SH-SY5Y (cell line): ENCODE measurements around the gene TSPAN5.

Source experiments
- GATA2 ChIP-seq: IDR thresholded peaks from 2 replicates; pipeline ENCODE4 v1.6.1; 2011; ENCODE audit warnings: mild to moderate bottlenecking, low read depth, low read length
- GATA3 ChIP-seq: IDR thresholded peaks from 2 replicates; pipeline ENCODE4 v1.6.1; 2011; ENCODE audit warnings: low read depth, mild to moderate bottlenecking, low read length, moderate library complexity

DNA sequence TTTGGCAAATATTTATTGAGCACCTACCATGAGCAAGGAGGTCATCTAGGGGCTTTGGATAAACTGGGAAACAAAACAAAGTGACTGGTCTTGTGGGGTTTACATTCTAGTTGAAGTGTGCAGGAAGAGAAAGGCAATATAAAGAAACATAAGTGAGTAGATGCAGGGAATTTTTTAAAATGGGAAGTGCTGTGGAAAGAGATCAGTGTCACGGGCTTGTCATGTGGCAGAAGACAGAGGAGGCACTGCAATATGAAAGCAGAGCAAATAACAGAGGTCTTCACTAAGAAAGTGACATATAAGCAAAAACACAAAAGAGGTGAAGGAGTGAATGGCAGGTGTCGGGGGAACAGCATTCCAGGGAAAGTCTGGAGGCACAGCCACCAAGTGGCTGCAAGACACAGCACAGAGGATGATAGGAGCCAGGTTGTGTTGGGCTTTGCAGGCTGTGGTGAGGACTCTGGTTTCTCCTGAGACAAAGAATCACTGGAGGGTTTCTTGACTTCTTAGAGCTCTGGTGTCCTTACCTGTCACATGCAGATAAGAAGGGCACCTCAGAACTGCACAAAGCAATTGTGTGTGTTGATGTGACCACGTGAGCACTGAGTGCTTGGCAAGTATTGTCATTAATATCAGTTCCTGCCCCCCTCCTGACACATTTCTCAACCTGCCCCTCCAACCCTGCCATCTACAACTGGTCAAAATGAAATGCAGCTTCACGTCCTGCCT lies 143.5 kb downstream of the TSPAN5 start:
- TF ChIP-seq GATA3 (no peak), GATA2 (no peak)
